SU-DHL-6 (cell line): ENCODE measurements around the gene MDFI.

Experiments used
- H2AFZ ChIP-seq: fragments of 200-600 bp; sonication (generic); 2 replicates; pipeline ENCODE4 v1.6.1; 2014; ENCODE audit warnings: low read depth, mild to moderate bottlenecking, moderate library complexity, mixed read lengths, antibody characterized with exemption, low read length; ENCODE audit not compliant: severe bottlenecking
- H3F3A ChIP-seq: fragments of 200-600 bp; shearing (Covaris generic); 2 replicates; pipeline ENCODE4 v1.6.0; 2016; ENCODE audit warnings: antibody characterized with exemption, mild to moderate bottlenecking; ENCODE audit not compliant: insufficient read depth
- H3K27ac ChIP-seq: fragments of 200-600 bp; sonication (generic); 2 replicates; pipeline ENCODE4 v1.5.1; 2016; ENCODE audit warnings: low read depth, mild to moderate bottlenecking, low read length, moderate library complexity, mixed read lengths
- H3K27me3 ChIP-seq: fragments of 200-600 bp; sonication (generic), shearing (Covaris generic); 2 replicates; pipeline ENCODE4 v1.6.0; 2014; ENCODE audit warnings: mild to moderate bottlenecking, low read length
- H3K36me3 ChIP-seq: fragments of 200-600 bp; sonication (generic); 2 replicates; pipeline ENCODE4 v1.6.1; 2014; ENCODE audit warnings: mild to moderate bottlenecking, low read length, mixed read lengths
- H3K4me2 ChIP-seq: fragments of 300-600, 200-600 bp; shearing (Covaris generic), sonication (generic); 2 replicates; pipeline ENCODE4 v1.6.0; 2014; ENCODE audit warnings: low read length, low read depth, mild to moderate bottlenecking; ENCODE audit not compliant: poor library complexity, severe bottlenecking
- H3K4me3 ChIP-seq: fragments of 200-600 bp; sonication (generic); 2 replicates; pipeline ENCODE4 v1.5.1; 2014; ENCODE audit warnings: antibody characterized with exemption, low read length, mild to moderate bottlenecking, mixed read lengths; ENCODE audit not compliant: insufficient read depth, poor library complexity, severe bottlenecking
- H3K79me2 ChIP-seq: fragments of 200-600 bp; sonication (generic); 2 replicates; pipeline ENCODE4 v1.6.1; 2014; ENCODE audit warnings: mild to moderate bottlenecking, low read length, moderate library complexity; ENCODE audit not compliant: insufficient read depth
- H3K9ac ChIP-seq: fragments of 200-600 bp; sonication (generic); 2 replicates; pipeline ENCODE4 v1.7.0; 2014; ENCODE audit warnings: mild to moderate bottlenecking, low read length
- H3K9me2 ChIP-seq: fragments of 200-600 bp; sonication (generic); replicated peaks from 2 replicates; pipeline ENCODE4 v1.6.1; 2014; ENCODE audit warnings: low read length; ENCODE audit not compliant: insufficient read depth
- H3K9me3 ChIP-seq: fragments of 200-600 bp; sonication (generic); 2 replicates; pipeline ENCODE4 v1.6.1; 2014; ENCODE audit warnings: low read length, mixed read lengths; ENCODE audit not compliant: insufficient read depth
- H4K20me1 ChIP-seq: fragments of 200-600 bp; sonication (generic); 2 replicates; pipeline ENCODE4 v1.6.1; 2014; ENCODE audit warnings: low read depth, mild to moderate bottlenecking, antibody characterized with exemption, low read length, moderate library complexity, mixed read lengths
- EZH2phosphoT487 ChIP-seq: fragments of 200-600 bp; sonication (generic), shearing (Covaris generic); conservative IDR thresholded peaks from 2 replicates; pipeline ENCODE4 v1.6.1; 2018; ENCODE audit warnings: mild to moderate bottlenecking, antibody characterized with exemption, low read length, moderate library complexity, mixed read lengths
- TF ChIP-seq, protein P1 (sequence below): fragments of 200-600 bp; sonication (generic); IDR thresholded peaks from one replicate; pipeline ENCODE4 v1.5.1; 2017; ENCODE audit warnings: antibody characterized with exemption, mild to moderate bottlenecking, low read length, moderate library complexity; ENCODE audit not compliant: insufficient read depth, poor library complexity, severe bottlenecking

Gene MDFI

DNA sequence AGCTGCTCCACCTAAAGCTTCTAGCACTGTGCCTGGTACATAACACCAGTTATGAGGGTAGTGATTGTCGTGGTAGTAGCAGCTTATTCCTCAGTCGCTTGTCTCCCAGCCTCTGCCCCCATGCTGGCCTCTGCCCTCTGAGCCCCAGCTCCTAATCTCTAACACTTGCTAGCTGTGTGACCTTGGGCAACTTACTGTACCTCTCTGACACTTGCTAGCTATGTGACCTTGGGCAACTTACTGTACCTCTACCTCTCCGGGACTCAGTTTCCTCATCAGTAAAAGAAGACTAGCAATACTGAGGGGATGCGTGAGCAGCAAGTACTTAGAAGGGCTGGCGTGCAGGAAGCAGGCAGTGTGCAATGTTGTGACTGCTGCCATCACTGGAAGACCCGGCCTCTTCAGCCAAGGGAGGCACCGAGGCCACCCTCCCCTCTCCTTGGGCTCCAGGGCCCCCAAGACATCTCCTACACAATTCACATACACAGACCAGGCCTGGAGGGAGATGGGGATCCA lies 9.9 kb downstream of the MDFI start:
- no peak overlapping the region for H3K4me2 ChIP-seq
- H3F3A ChIP-seq: no peaks in the 10 kb centered on the region
- TF ChIP-seq EZH2phosphoT487: no peak
- TF ChIP-seq, protein P1, sequence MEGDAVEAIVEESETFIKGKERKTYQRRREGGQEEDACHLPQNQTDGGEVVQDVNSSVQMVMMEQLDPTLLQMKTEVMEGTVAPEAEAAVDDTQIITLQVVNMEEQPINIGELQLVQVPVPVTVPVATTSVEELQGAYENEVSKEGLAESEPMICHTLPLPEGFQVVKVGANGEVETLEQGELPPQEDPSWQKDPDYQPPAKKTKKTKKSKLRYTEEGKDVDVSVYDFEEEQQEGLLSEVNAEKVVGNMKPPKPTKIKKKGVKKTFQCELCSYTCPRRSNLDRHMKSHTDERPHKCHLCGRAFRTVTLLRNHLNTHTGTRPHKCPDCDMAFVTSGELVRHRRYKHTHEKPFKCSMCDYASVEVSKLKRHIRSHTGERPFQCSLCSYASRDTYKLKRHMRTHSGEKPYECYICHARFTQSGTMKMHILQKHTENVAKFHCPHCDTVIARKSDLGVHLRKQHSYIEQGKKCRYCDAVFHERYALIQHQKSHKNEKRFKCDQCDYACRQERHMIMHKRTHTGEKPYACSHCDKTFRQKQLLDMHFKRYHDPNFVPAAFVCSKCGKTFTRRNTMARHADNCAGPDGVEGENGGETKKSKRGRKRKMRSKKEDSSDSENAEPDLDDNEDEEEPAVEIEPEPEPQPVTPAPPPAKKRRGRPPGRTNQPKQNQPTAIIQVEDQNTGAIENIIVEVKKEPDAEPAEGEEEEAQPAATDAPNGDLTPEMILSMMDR: no peak
- no peaks in the 10 kb centered on the region for H4K20me1 ChIP-seq
- no peaks in the 10 kb centered on the region for H3K9me3 ChIP-seq
- H3K79me2 ChIP-seq: no peaks in the 10 kb centered on the region
- no peaks in the 10 kb centered on the region for H3K9me2 ChIP-seq
- H3K27me3 ChIP-seq: no peaks in the 10 kb centered on the region
- no peak overlapping the region for H3K4me3 ChIP-seq
- H2AFZ ChIP-seq: no peak overlapping the region
- no peak overlapping the region for H3K9ac ChIP-seq
- no peak overlapping the region for H3K27ac ChIP-seq
- H3K36me3 ChIP-seq: no peaks in the 10 kb centered on the region

DNA sequence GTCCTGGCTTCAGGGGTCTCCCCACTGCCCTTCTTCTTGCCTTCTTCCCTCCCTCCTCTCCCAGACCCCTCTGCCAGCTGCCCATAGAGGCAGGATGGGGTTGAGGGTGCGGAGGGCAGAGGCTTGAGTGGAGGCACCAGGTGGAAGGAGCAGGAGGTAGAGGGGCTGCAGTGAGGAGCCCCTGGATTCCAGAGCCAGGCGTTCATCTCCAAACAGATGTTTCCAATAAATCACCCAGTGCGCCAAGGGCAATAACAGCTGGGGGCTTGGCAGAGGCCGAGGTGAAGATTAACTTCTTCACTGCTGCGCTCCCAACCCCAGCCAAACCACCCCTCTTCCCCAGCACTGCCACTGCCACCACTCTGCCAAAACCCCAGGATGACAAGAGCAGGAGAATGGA lies 10.7 kb downstream of the MDFI start:
- no peak overlapping the region for H3K4me3 ChIP-seq

DNA sequence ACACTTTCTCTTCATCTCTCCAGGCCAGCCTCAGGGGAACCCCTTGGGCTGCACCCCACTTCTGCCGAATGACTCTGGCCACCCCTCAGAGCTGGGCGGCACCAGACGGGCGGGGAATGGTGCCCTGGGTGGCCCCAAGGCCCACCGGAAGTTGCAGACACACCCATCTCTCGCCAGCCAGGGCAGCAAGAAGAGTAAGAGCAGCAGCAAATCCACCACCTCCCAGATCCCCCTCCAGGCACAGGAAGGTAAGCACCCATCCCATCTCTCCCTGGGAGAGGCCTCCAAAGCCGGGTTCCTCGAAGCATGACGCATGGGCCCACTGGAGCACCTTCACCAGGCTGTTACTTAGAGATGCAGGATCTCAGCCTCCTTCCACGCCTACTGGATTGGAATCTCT lies 11.3 kb downstream of the MDFI start:
- Histone ChIP-seq H3K79me2 (no peaks in the 10 kb centered on the region), H3K27me3 (no peaks in the 10 kb centered on the region), H2AFZ (no peak overlapping the region), H3K9ac (no peak overlapping the region), H3K27ac (no peak overlapping the region), H3K4me3 (no peak overlapping the region), H3K9me2 (no peaks in the 10 kb centered on the region), H4K20me1 (no peaks in the 10 kb centered on the region), H3K4me2 (no peak overlapping the region), H3K9me3 (no peaks in the 10 kb centered on the region), H3F3A (no peaks in the 10 kb centered on the region), H3K36me3 (no peaks in the 10 kb centered on the region)
- TF ChIP-seq, protein P1: no peak
- TF ChIP-seq EZH2phosphoT487: no peak

More for the DNA sequence above, 10.7 kb downstream of the MDFI start:
- Histone ChIP-seq H4K20me1 (no peaks in the 10 kb centered on the region), H3K4me2 (no peak overlapping the region), H3K27ac (no peak overlapping the region), H3K9ac (no peak overlapping the region), H3K27me3 (no peaks in the 10 kb centered on the region), H3F3A (no peaks in the 10 kb centered on the region), H3K79me2 (no peaks in the 10 kb centered on the region), H2AFZ (no peak overlapping the region), H3K9me2 (no peaks in the 10 kb centered on the region), H3K36me3 (no peaks in the 10 kb centered on the region), H3K9me3 (no peaks in the 10 kb centered on the region)
- TF ChIP-seq, protein P1: no peak
- TF ChIP-seq EZH2phosphoT487: no peak
